Measurements from ENCODE around the gene ASIC4. TPM values are rescaled to one million over a fixed set of nuclear protein-coding genes. Genes with fewer than 3 reads are reported as not detected.

The ASIC4 gene
- total and polyA plus RNA-seq, 12 donors = 0.15 to 0.43 (median 0.20) TPM; not detected in 7

DNA sequence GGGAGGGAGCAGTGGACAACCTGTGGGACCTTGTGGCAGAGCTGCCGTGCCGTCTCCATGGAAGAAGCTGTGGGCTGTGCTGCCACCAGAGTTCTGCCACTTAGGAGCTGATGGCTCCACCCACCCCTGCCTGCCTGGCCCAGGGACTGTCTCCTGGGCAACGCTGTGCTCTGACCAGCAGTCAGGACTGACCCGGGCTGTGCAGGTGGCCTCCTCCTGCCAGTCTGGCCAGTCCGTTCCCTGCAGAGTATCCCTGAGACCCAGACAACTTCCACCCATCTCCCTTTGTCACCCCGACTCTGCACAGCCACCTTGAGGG, 12.8 kb downstream of the ASIC4 start:
- intact Hi-C loops (cut with DNase I) = loop anchor here in 6 of 10 donors (5.0 kb wide), 3 partner anchors 35 to 125 kb away; no protein-coding TSS in a partner anchor
- WGBS, 2 donors = 32 to 37% methylated on average over 6 of the region's 6 CpGs
- Histone ChIP-seq H3K27ac (peak overlapping the region in 3 of 10 donors; percentile 21 to 71 (median 36)), H3K27me3 (peaks cover 5 to 92% (median 79%) of the 10 kb centered on the region in 7 donors), H3K4me3 (no peak overlapping the region), H3K4me1 (peaks cover 15 to 50% (median 29%) of the 10 kb centered on the region in 9 donors), H3K36me3 (no peaks in the 10 kb centered on the region), H3K9me3 (no peaks in the 10 kb centered on the region)
- no peak for DNase-seq
- ATAC-seq = peak in 6 of 8 donors; percentile 41 to 66 (median 59)
- TF ChIP-seq, protein P1, sequence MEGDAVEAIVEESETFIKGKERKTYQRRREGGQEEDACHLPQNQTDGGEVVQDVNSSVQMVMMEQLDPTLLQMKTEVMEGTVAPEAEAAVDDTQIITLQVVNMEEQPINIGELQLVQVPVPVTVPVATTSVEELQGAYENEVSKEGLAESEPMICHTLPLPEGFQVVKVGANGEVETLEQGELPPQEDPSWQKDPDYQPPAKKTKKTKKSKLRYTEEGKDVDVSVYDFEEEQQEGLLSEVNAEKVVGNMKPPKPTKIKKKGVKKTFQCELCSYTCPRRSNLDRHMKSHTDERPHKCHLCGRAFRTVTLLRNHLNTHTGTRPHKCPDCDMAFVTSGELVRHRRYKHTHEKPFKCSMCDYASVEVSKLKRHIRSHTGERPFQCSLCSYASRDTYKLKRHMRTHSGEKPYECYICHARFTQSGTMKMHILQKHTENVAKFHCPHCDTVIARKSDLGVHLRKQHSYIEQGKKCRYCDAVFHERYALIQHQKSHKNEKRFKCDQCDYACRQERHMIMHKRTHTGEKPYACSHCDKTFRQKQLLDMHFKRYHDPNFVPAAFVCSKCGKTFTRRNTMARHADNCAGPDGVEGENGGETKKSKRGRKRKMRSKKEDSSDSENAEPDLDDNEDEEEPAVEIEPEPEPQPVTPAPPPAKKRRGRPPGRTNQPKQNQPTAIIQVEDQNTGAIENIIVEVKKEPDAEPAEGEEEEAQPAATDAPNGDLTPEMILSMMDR (IDR thresholded peaks at IDR 0.05) = no peak

DNA sequence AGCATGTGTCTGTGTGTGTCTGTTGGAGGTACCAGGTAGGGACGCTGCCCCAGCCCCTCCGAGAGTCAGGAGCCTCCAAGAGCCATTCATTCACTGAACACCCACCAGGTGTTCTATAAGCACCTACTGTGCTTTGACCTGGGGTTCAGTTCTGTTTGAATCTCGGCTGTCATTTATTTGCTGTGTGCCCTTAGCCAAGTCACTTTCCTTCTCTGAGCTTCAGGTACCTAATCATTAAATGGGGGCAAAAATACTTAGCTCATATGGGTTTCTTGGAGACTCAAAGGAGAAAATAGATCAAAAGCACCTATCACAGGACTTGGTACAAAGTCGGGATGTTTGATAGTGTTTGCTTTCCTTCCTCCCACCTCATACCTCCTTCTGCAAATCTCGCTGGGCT, 13.2 kb downstream of the ASIC4 start:
- Histone ChIP-seq H3K4me1 (peaks cover 13 to 45% (median 26%) of the 10 kb centered on the region in 9 donors), H3K36me3 (no peaks in the 10 kb centered on the region), H3K4me3 (no peak overlapping the region), H3K9me3 (no peaks in the 10 kb centered on the region), H3K27me3 (peaks cover 5 to 88% (median 80%) of the 10 kb centered on the region in 7 donors), H3K27ac (no peak overlapping the region)
- intact Hi-C loops (cut with DNase I) = loop anchor here in 6 of 10 donors (5.0 kb wide), 3 partner anchors 35 to 125 kb away; no protein-coding TSS in a partner anchor
- no peak for DNase-seq
- WGBS, 2 donors = 56 to 65% methylated on average over 5 of the region's 5 CpGs
- TF ChIP-seq, protein P1 (IDR thresholded peaks at IDR 0.05) = no peak
- ATAC-seq = no peak

- intact Hi-C loops (cut with DNase I) = loop anchor here in 9 of 10 donors (1.0 to 5.0 kb wide), 8 partner anchors 33 to 128 kb away; partner anchors contain the start of gene GMPPA (in 1 of the 9)
- peaks cover 5 to 34% (median 18%) of the 10 kb centered on the region in 9 donors for H3K4me1 ChIP-seq
- DNase-seq (peak; percentile 83 to 92), ATAC-seq (peak; percentile 64 to 93 (median 86))
- TF ChIP-seq, protein P1 (IDR thresholded peaks at IDR 0.05) = peak; percentile 94 to 98 (median 97)
- no peaks in the 10 kb centered on the region for H3K9me3 ChIP-seq
- no peak overlapping the region for H3K27ac ChIP-seq
- peaks cover 0 to 60% (median 56%) of the 10 kb centered on the region in 7 donors for H3K27me3 ChIP-seq
- 11 to 12% methylated on average over 21 of the region's 21 CpGs for WGBS, 2 donors
- H3K4me3 ChIP-seq = peak overlapping the region in 3 of 10 donors; percentile 11 to 21 (median 15)
- H3K36me3 ChIP-seq = no peaks in the 10 kb centered on the region
These were observed 16.0 kb downstream of the ASIC4 start for GRCh38 chr2:219530048-219530963.

DNA sequence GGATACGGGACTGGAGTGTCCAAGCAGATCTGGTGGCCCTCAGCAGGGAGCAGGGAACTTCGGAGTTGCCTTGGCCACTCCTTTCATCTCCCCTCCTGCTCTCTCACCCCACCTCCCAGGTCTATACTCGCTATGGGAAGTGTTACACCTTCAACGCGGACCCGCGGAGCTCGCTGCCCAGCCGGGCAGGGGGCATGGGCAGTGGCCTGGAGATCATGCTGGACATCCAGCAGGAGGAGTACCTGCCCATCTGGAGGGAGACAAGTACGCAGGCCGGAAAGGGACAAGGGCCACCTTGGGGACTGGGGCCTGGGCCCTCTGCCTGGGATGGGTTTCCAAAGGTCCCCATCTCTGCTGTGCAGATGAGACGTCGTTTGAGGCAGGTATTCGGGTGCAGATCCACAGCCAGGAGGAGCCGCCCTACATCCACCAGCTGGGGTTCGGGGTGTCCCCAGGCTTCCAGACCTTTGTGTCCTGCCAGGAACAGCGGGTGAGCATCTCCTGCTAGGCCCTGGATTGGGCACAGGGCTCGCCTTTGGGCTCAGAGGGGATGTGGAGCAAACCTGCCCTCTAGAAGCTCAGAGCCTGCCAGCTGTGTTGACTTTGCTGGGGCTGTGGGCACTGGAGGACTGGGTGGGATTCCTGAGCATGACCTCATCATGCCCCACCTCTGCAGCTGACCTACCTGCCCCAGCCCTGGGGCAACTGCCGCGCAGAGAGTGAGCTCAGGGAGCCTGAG, 17.5 kb downstream of the ASIC4 start:
- Histone ChIP-seq H3K27ac (no peak overlapping the region), H3K4me3 (no peak overlapping the region), H3K4me1 (peaks cover 5 to 19% (median 12%) of the 10 kb centered on the region in 9 donors), H3K27me3 (peaks cover 0 to 46% (median 41%) of the 10 kb centered on the region in 7 donors), H3K9me3 (no peaks in the 10 kb centered on the region), H3K36me3 (no peaks in the 10 kb centered on the region)
- no peak for ATAC-seq
- TF ChIP-seq, protein P1 (IDR thresholded peaks at IDR 0.05) = no peak
- intact Hi-C loops (cut with DNase I) = loop anchor here in 8 of 10 donors (2.0 to 5.0 kb wide), 6 partner anchors 35 to 129 kb away; partner anchors contain the start of gene GMPPA (in 1 of the 8)
- WGBS, 2 donors = 76 to 88% methylated on average over 20 of the region's 20 CpGs
- no peak for DNase-seq
